GM10266 (cell line): ENCODE results near the gene HUNK.

Experiments
- DNase-seq: peaks from one replicate; pipeline ENCODE4 v3.0.0; 2012; ENCODE audit errors: extremely low spot score
- CTCF ChIP-seq: IDR thresholded peaks from 2 replicates; pipeline ENCODE4 v1.5.1; 2012; ENCODE audit warnings: mild to moderate bottlenecking, low read depth; ENCODE audit not compliant: control insufficient read depth, insufficient read depth; ENCODE audit errors: missing control alignments

The HUNK gene

GRCh38 chr21:31922881-31923280 is 50.1 kb downstream of the HUNK start:
- TF ChIP-seq CTCF: no peak
- DNase-seq: no peak

GRCh38 chr21:31923756-31924155 is 50.9 kb downstream of the HUNK start:
- DNase-seq: no peak
- no peak for TF ChIP-seq CTCF

- DNase-seq: no peak
- no peak for TF ChIP-seq CTCF
These were observed 51.7 kb downstream of the HUNK start for GRCh38 chr21:31924548-31924947.

- TF ChIP-seq CTCF: no peak
- no peak for DNase-seq
These were observed 53.7 kb downstream of the HUNK start for GRCh38 chr21:31926498-31926897.

- no peak for TF ChIP-seq CTCF
- DNase-seq: no peak
These were observed 55.0 kb downstream of the HUNK start for GRCh38 chr21:31927689-31928353.

- no peak for TF ChIP-seq CTCF
- no peak for DNase-seq
These were observed 55.8 kb downstream of the HUNK start for GRCh38 chr21:31928656-31929055.

- TF ChIP-seq CTCF: no peak
- no peak for DNase-seq
These were observed 56.7 kb downstream of the HUNK start for GRCh38 chr21:31929548-31929947.
